SK-N-MC (cell line): Measurements from ENCODE around the gene TEX11.
"Not testable (repeated sequence)": the region's sequence is repeated elsewhere in the genome, so short reads cannot be mapped to it uniquely, and the experiment has no call there.

Source experiments
- DNase-seq: peaks from one replicate; pipeline ENCODE4 v3.0.0-alpha.2; 2011; ENCODE audit warnings: low read depth, low spot score
- H3K27ac ChIP-seq: fragments of 200-600 bp; sonication (generic); 2 replicates; pipeline ENCODE4 v1.5.1; 2016; ENCODE audit warnings: mixed run types
- H3K36me3 ChIP-seq: fragments of 200-600 bp; sonication (generic); 2 replicates; pipeline ENCODE4 v1.6.1; 2017; ENCODE audit warnings: antibody characterized with exemption, low read length, mixed read lengths; ENCODE audit not compliant: insufficient read depth
- H3K4me3 ChIP-seq: fragments of 200-600 bp; sonication (generic); 2 replicates; pipeline ENCODE4 v1.5.1; 2016
- H3K9ac ChIP-seq: fragments of 200-600 bp; sonication (generic); 2 replicates; pipeline ENCODE4 v1.8.0; 2017; ENCODE audit warnings: mixed run types, mixed read lengths; ENCODE audit not compliant: insufficient read length
- H3K9me3 ChIP-seq: fragments of 200-600 bp; sonication (generic); 2 replicates; pipeline ENCODE4 v1.6.1; 2017; ENCODE audit warnings: low read depth, mild to moderate bottlenecking, antibody characterized with exemption, low read length, moderate library complexity, mixed read lengths
- EZH2 ChIP-seq: fragments of 200-600 bp; sonication (generic); IDR thresholded peaks from one replicate; pipeline ENCODE4 v1.6.1; 2017; ENCODE audit warnings: antibody characterized with exemption
- FOXP2 ChIP-seq: optimal IDR thresholded peaks from 2 replicates; pipeline ENCODE3; 2011; ENCODE audit warnings: mild to moderate bottlenecking, moderate library complexity; ENCODE audit not compliant: insufficient read depth; ENCODE audit errors: extremely low read length, control extremely low read depth
- POLR2AphosphoS5 ChIP-seq: IDR thresholded peaks from 2 replicates; pipeline ENCODE4 v1.6.1; 2012; ENCODE audit warnings: mild to moderate bottlenecking, low read depth, low read length, borderline replicate concordance

TEX11 gene

GRCh38 chrX:70525733-70526132 lies 382.8 kb downstream of the TEX11 start:
- Histone ChIP-seq H3K36me3 (no peaks in the 10 kb centered on the region), H3K9ac (no peak overlapping the region), H3K4me3 (no peak overlapping the region), H3K27ac (no peak overlapping the region), H3K9me3 (no peaks in the 10 kb centered on the region)
- DNase-seq: no peak
- TF ChIP-seq EZH2 (no peak), FOXP2 (no peak), POLR2AphosphoS5 (no peak)

GRCh38 chrX:70515692-70516091 lies 392.8 kb downstream of the TEX11 start:
- not testable (repeated sequence) for H3K4me3 ChIP-seq, DNase-seq, H3K9ac ChIP-seq, H3K9me3 ChIP-seq, H3K27ac ChIP-seq, H3K36me3 ChIP-seq

- not testable (repeated sequence) for H3K4me3 ChIP-seq, H3K9me3 ChIP-seq, H3K36me3 ChIP-seq
These were observed 393.2 kb downstream of the TEX11 start for GRCh38 chrX:70515270-70515669.

GRCh38 chrX:70509078-70509477 lies 399.4 kb downstream of the TEX11 start:
- no peaks in the 10 kb centered on the region for H3K9me3 ChIP-seq
- H3K9ac ChIP-seq: no peak overlapping the region
- no peak overlapping the region for H3K27ac ChIP-seq
- no peak for DNase-seq
- TF ChIP-seq POLR2AphosphoS5: no peak
- TF ChIP-seq EZH2: no peak
- no peak for TF ChIP-seq FOXP2
- no peaks in the 10 kb centered on the region for H3K36me3 ChIP-seq
- no peak overlapping the region for H3K4me3 ChIP-seq

More at GRCh38 chrX:70515270-70515669, 393.2 kb downstream of the TEX11 start:
- DNase-seq, H3K9ac ChIP-seq, H3K27ac ChIP-seq: not testable (repeated sequence)

- H3K4me3 ChIP-seq: no peak overlapping the region
- no peak overlapping the region for H3K27ac ChIP-seq
- DNase-seq: no peak
- H3K9ac ChIP-seq: no peak overlapping the region
- H3K36me3 ChIP-seq: no peaks in the 10 kb centered on the region
- no peaks in the 10 kb centered on the region for H3K9me3 ChIP-seq
- no peak for TF ChIP-seq POLR2AphosphoS5
- no peak for TF ChIP-seq EZH2
- TF ChIP-seq FOXP2: no peak
These were observed 400.1 kb downstream of the TEX11 start for GRCh38 chrX:70508296-70508911.

GRCh38 chrX:70505451-70505841 lies 403.1 kb downstream of the TEX11 start:
- TF ChIP-seq POLR2AphosphoS5 (no peak), EZH2 (no peak), FOXP2 (no peak)
- Histone ChIP-seq H3K4me3 (no peak overlapping the region), H3K9ac (no peak overlapping the region), H3K36me3 (no peaks in the 10 kb centered on the region; the same call in 1 of the 2 replicates), H3K27ac (no peak overlapping the region), H3K9me3 (no peaks in the 10 kb centered on the region)
- DNase-seq: no peak

GRCh38 chrX:70504772-70505450 lies 403.6 kb downstream of the TEX11 start:
- H3K27ac ChIP-seq: no peak overlapping the region
- no peak overlapping the region for H3K9ac ChIP-seq
- no peaks in the 10 kb centered on the region for H3K9me3 ChIP-seq
- H3K36me3 ChIP-seq: peaks cover 2% of the 10 kb centered on the region; the same call in 1 of the 2 replicates
- DNase-seq: no peak
- TF ChIP-seq FOXP2 (no peak), EZH2 (no peak), POLR2AphosphoS5 (no peak)
- H3K4me3 ChIP-seq: no peak overlapping the region

- no peak overlapping the region for H3K4me3 ChIP-seq
- H3K9me3 ChIP-seq: no peaks in the 10 kb centered on the region
- no peak overlapping the region for H3K27ac ChIP-seq
- DNase-seq: no peak
- TF ChIP-seq EZH2: no peak
- H3K9ac ChIP-seq: no peak overlapping the region
- peaks cover 8% of the 10 kb centered on the region; the same call in 1 of the 2 replicates for H3K36me3 ChIP-seq
These were observed 407.7 kb downstream of the TEX11 start for GRCh38 chrX:70500826-70501225.

GRCh38 chrX:70498129-70498528 lies 410.4 kb downstream of the TEX11 start:
- no peak for DNase-seq
- H3K27ac ChIP-seq: no peak overlapping the region
- no peak overlapping the region for H3K9ac ChIP-seq
- peaks cover 8% of the 10 kb centered on the region; the same call in 1 of the 2 replicates for H3K36me3 ChIP-seq
- TF ChIP-seq EZH2 (no peak), FOXP2 (no peak), POLR2AphosphoS5 (no peak)
- no peaks in the 10 kb centered on the region for H3K9me3 ChIP-seq
- no peak overlapping the region for H3K4me3 ChIP-seq
